SU-DHL-6 (cell line): Measurements from ENCODE around the gene SPP2.

Experiments
- CTCF ChIP-seq: fragments of 200-600 bp; sonication (generic); IDR thresholded peaks from one replicate; pipeline ENCODE4 v1.5.1; 2017; ENCODE audit warnings: antibody characterized with exemption, mild to moderate bottlenecking, low read length, moderate library complexity; ENCODE audit not compliant: insufficient read depth, poor library complexity, severe bottlenecking
- EZH2phosphoT487 ChIP-seq: fragments of 200-600 bp; sonication (generic), shearing (Covaris generic); conservative IDR thresholded peaks from 2 replicates; pipeline ENCODE4 v1.6.1; 2018; ENCODE audit warnings: mild to moderate bottlenecking, antibody characterized with exemption, low read length, moderate library complexity, mixed read lengths

GRCh38 chr2:234005126-234005525 lies 45.4 kb upstream of the SPP2 start:
- no peak for TF ChIP-seq CTCF
- no peak for TF ChIP-seq EZH2phosphoT487
